HEK293 (cell line): ENCODE measurements around the gene CPN2.

Experiments used
- CTCF ChIP-seq: fragments of 450-650 bp; formaldehyde crosslinking; IDR thresholded peaks from 2 replicates; pipeline ENCODE4 v1.5.1; 2016; ENCODE audit warnings: missing biosample characterization, missing genetic modification characterization
- FEZF1 ChIP-seq: fragments of 450-650 bp; formaldehyde crosslinking; IDR thresholded peaks from 2 replicates; pipeline ENCODE4 v1.5.1; 2016; ENCODE audit warnings: missing biosample characterization, missing genetic modification characterization
- GLI2 ChIP-seq: fragments of 450-650 bp; formaldehyde crosslinking; IDR thresholded peaks from 2 replicates; pipeline ENCODE4; 2017; ENCODE audit warnings: missing biosample characterization, missing genetic modification characterization, low read depth, borderline replicate concordance
- GLIS1 ChIP-seq: fragments of 450-650 bp; formaldehyde crosslinking; IDR thresholded peaks from 2 replicates; pipeline ENCODE4 v1.5.1; 2016; ENCODE audit warnings: missing biosample characterization, missing genetic modification characterization
- PRDM2 ChIP-seq: fragments of 450-650 bp; formaldehyde crosslinking; IDR thresholded peaks from 2 replicates; pipeline ENCODE4 v1.5.1; 2016; ENCODE audit warnings: missing biosample characterization, missing genetic modification characterization, borderline replicate concordance
- RBAK ChIP-seq: fragments of 450-650 bp; formaldehyde crosslinking; IDR thresholded peaks from 2 replicates; pipeline ENCODE4 v1.5.1; 2016; ENCODE audit warnings: missing biosample characterization, missing genetic modification characterization
- REPIN1 ChIP-seq: fragments of 450-650 bp; formaldehyde crosslinking; IDR thresholded peaks from 2 replicates; pipeline ENCODE4 v1.5.1; 2017; ENCODE audit warnings: missing biosample characterization, missing genetic modification characterization, low read depth
- SP3 ChIP-seq: fragments of 450-650 bp; formaldehyde crosslinking; IDR thresholded peaks from 2 replicates; pipeline ENCODE4 v1.5.1; 2016; ENCODE audit warnings: missing biosample characterization, missing genetic modification characterization
- ZBTB26 ChIP-seq: fragments of 450-650 bp; formaldehyde crosslinking; optimal IDR thresholded peaks from 2 replicates; pipeline ENCODE3; 2016; ENCODE audit warnings: missing biosample characterization, mild to moderate bottlenecking, missing genetic modification characterization
- ZEB2 ChIP-seq: fragments of 450-650 bp; formaldehyde crosslinking; IDR thresholded peaks from 2 replicates; pipeline ENCODE4 v1.5.1; 2016; ENCODE audit warnings: missing biosample characterization, missing genetic modification characterization
- ZNF112 ChIP-seq: fragments of 450-650 bp; formaldehyde crosslinking; IDR thresholded peaks from 2 replicates; pipeline ENCODE4 v1.5.0; 2017; ENCODE audit warnings: missing biosample characterization, missing genetic modification characterization
- ZNF16 ChIP-seq: fragments of 450-650 bp; formaldehyde crosslinking; IDR thresholded peaks from 2 replicates; pipeline ENCODE4 v1.5.1; 2016; ENCODE audit warnings: low read depth, missing biosample characterization, missing genetic modification characterization
- ZNF221 ChIP-seq: fragments of 450-650 bp; formaldehyde crosslinking; IDR thresholded peaks from 2 replicates; pipeline ENCODE4 v1.5.1; 2017; ENCODE audit warnings: missing biosample characterization, missing genetic modification characterization, borderline replicate concordance
- ZNF24 ChIP-seq: fragments of 450-650 bp; formaldehyde crosslinking; IDR thresholded peaks from 2 replicates; pipeline ENCODE4 v1.5.1; 2016; ENCODE audit warnings: missing biosample characterization, missing genetic modification characterization
- ZNF391 ChIP-seq: fragments of 450-650 bp; formaldehyde crosslinking; IDR thresholded peaks from 2 replicates; pipeline ENCODE4 v1.5.1; 2016; ENCODE audit warnings: low read depth, missing biosample characterization, missing genetic modification characterization, borderline replicate concordance
- ZNF423 ChIP-seq: fragments of 450-650 bp; formaldehyde crosslinking; IDR thresholded peaks from 2 replicates; pipeline ENCODE4 v1.5.1; 2016; ENCODE audit warnings: missing biosample characterization, missing genetic modification characterization
- ZNF548 ChIP-seq: fragments of 450-650 bp; formaldehyde crosslinking; IDR thresholded peaks from 2 replicates; pipeline ENCODE4 v1.5.1; 2016; ENCODE audit warnings: missing biosample characterization, missing genetic modification characterization
- ZNF558 ChIP-seq: fragments of 450-650 bp; formaldehyde crosslinking; IDR thresholded peaks from 2 replicates; pipeline ENCODE4 v1.5.1; 2016; ENCODE audit warnings: missing biosample characterization, missing genetic modification characterization
- ZNF560 ChIP-seq: fragments of 450-650 bp; formaldehyde crosslinking; IDR thresholded peaks from 2 replicates; pipeline ENCODE4 v1.5.1; 2017; ENCODE audit warnings: missing biosample characterization, missing genetic modification characterization, borderline replicate concordance
- ZNF624 ChIP-seq: fragments of 450-650 bp; formaldehyde crosslinking; IDR thresholded peaks from 2 replicates; pipeline ENCODE4 v1.5.1; 2017; ENCODE audit warnings: missing biosample characterization, missing genetic modification characterization
- ZNF626 ChIP-seq: fragments of 450-650 bp; sonication (Bioruptor Pico); formaldehyde crosslinking; IDR thresholded peaks from 2 replicates; pipeline ENCODE4 v1.5.1; 2018; ENCODE audit warnings: missing biosample characterization, missing genetic modification characterization, inconsistent platforms
- ZNF664 ChIP-seq: fragments of 450-650 bp; formaldehyde crosslinking; IDR thresholded peaks from 2 replicates; pipeline ENCODE4 v1.5.1; 2016; ENCODE audit warnings: missing biosample characterization, missing genetic modification characterization
- ZNF843 ChIP-seq: fragments of 450-650 bp; formaldehyde crosslinking; IDR thresholded peaks from 2 replicates; pipeline ENCODE4 v1.5.1; 2016; ENCODE audit warnings: missing biosample characterization, missing genetic modification characterization
- TF ChIP-seq, protein P1 (sequence below): fragments of 450-650 bp; formaldehyde crosslinking; IDR thresholded peaks from 2 replicates; pipeline ENCODE4 v1.5.1; 2016; ENCODE audit warnings: missing biosample characterization, missing genetic modification characterization
- TF ChIP-seq, protein P2 (sequence below): sonication (generic); formaldehyde crosslinking; IDR thresholded peaks from 2 replicates; pipeline ENCODE4 v1.8.1; 2022; ENCODE audit warnings: mild to moderate bottlenecking, moderate library complexity, missing genetic modification reagents
- TF ChIP-seq, protein P3 (sequence below): fragments of 450-650 bp; formaldehyde crosslinking; IDR thresholded peaks from 2 replicates; pipeline ENCODE4 v1.5.1; 2016; ENCODE audit warnings: missing biosample characterization, missing genetic modification characterization

Gene CPN2

GRCh38 chr3:194312743-194313281 lies 38.3 kb downstream of the CPN2 start (continued):
- TF ChIP-seq ZNF24 (tag by site-specific recombination), result no peak
- TF ChIP-seq ZNF548 (tag by site-specific recombination), result no peak
- TF ChIP-seq ZNF391 (tag by site-specific recombination), result no peak
- no peak for TF ChIP-seq ZNF624 (tag by site-specific recombination)
- TF ChIP-seq SP3 (tag by site-specific recombination), result no peak
- TF ChIP-seq, protein P1, sequence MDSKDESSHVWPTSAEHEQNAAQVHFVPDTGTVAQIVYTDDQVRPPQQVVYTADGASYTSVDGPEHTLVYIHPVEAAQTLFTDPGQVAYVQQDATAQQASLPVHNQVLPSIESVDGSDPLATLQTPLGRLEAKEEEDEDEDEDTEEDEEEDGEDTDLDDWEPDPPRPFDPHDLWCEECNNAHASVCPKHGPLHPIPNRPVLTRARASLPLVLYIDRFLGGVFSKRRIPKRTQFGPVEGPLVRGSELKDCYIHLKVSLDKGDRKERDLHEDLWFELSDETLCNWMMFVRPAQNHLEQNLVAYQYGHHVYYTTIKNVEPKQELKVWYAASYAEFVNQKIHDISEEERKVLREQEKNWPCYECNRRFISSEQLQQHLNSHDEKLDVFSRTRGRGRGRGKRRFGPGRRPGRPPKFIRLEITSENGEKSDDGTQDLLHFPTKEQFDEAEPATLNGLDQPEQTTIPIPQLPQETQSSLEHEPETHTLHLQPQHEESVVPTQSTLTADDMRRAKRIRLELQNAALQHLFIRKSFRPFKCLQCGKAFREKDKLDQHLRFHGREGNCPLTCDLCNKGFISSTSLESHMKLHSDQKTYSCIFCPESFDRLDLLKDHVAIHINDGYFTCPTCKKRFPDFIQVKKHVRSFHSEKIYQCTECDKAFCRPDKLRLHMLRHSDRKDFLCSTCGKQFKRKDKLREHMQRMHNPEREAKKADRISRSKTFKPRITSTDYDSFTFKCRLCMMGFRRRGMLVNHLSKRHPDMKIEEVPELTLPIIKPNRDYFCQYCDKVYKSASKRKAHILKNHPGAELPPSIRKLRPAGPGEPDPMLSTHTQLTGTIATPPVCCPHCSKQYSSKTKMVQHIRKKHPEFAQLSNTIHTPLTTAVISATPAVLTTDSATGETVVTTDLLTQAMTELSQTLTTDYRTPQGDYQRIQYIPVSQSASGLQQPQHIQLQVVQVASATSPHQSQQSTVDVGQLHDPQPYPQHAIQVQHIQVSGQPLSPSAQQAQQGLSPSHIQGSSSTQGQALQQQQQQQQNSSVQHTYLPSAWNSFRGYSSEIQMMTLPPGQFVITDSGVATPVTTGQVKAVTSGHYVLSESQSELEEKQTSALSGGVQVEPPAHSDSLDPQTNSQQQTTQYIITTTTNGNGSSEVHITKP (tag by site-specific recombination), result peak; percentile 60; the same call in 1 of the 2 replicates
- no peak for TF ChIP-seq ZNF664
- TF ChIP-seq ZNF843, result no peak
- no peak for TF ChIP-seq CTCF
- TF ChIP-seq, protein P2, sequence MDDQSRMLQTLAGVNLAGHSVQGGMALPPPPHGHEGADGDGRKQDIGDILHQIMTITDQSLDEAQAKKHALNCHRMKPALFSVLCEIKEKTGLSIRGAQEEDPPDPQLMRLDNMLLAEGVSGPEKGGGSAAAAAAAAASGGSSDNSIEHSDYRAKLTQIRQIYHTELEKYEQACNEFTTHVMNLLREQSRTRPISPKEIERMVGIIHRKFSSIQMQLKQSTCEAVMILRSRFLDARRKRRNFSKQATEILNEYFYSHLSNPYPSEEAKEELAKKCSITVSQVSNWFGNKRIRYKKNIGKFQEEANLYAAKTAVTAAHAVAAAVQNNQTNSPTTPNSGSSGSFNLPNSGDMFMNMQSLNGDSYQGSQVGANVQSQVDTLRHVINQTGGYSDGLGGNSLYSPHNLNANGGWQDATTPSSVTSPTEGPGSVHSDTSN (CRISPR knock-in tag), result no peak
- no peak for TF ChIP-seq RBAK
- no peak for TF ChIP-seq ZNF558
- TF ChIP-seq GLIS1, result peak; percentile 78; the same call in 1 of the 2 replicates
- TF ChIP-seq, protein P3, sequence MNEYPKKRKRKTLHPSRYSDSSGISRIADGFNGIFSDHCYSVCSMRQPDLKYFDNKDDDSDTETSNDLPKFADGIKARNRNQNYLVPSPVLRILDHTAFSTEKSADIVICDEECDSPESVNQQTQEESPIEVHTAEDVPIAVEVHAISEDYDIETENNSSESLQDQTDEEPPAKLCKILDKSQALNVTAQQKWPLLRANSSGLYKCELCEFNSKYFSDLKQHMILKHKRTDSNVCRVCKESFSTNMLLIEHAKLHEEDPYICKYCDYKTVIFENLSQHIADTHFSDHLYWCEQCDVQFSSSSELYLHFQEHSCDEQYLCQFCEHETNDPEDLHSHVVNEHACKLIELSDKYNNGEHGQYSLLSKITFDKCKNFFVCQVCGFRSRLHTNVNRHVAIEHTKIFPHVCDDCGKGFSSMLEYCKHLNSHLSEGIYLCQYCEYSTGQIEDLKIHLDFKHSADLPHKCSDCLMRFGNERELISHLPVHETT, result no peak
- TF ChIP-seq ZNF221 (tag by site-specific recombination), result no peak
- no peak for TF ChIP-seq ZNF423 (tag by site-specific recombination)
- no peak for TF ChIP-seq ZNF16 (tag by site-specific recombination)
- TF ChIP-seq ZBTB26 (tag by site-specific recombination), result no peak
- no peak for TF ChIP-seq ZNF112 (tag by site-specific recombination)
- no peak for TF ChIP-seq GLI2 (tag by site-specific recombination)
- no peak for TF ChIP-seq ZNF626 (tag by site-specific recombination)
- TF ChIP-seq FEZF1 (tag by site-specific recombination), result peak; percentile 88
- TF ChIP-seq REPIN1, result no peak
- 0 out of 2 replicates have a peak, but pooled peaks have one; percentile 13 for TF ChIP-seq ZEB2 (tag by site-specific recombination)
- no peak for TF ChIP-seq ZNF560 (tag by site-specific recombination)
- TF ChIP-seq PRDM2 (tag by site-specific recombination), result no peak
